ENCODE measurements around the gene MTX1. TPM values are rescaled to one million over a fixed set of nuclear protein-coding genes. Genes with fewer than 3 reads are reported as not detected.
A peak's percentile ranks its signal among the peaks of the same experiment; 100 is the strongest.

MTX1 gene
- total and polyA plus RNA-seq, 9 of the 15 experiments (the other 6 are each of a cell fraction or from before 2014, with no cell fraction given): 29.1 to 98.4 (median 66.9) TPM

- TF ChIP-seq GTF2B (IDR thresholded peaks at IDR 0.05; ENCODE audit: extremely low read depth, insufficient read length) (no peak), POLR2AphosphoS2 (IDR thresholded peaks at IDR 0.05; ENCODE audit: low read length) (no peak), SMAD3 (CRISPR knock-in tag; conservative IDR thresholded peaks at IDR 0.05) (no peak), ADNP (tag; IDR thresholded peaks at IDR 0.05) (no peak), TCF3 (CRISPR knock-in tag; IDR thresholded peaks at IDR 0.05) (peak; percentile 34), SREBF1 (IDR thresholded peaks at IDR 0.05; ENCODE audit: borderline replicate concordance, low read depth, low read length) (no peak), SMARCA5 (IDR thresholded peaks at IDR 0.05) (0 out of 2 replicates have a peak, but pooled peaks have one; percentile 9), SNAPC5 (CRISPR knock-in tag; IDR thresholded peaks at IDR 0.05) (no peak), PHF8 (IDR thresholded peaks at IDR 0.05; ENCODE audit: borderline replicate concordance, low read length) (peak; percentile 63; the same call in 1 of the 2 replicates), PATZ1 (CRISPR knock-in tag; IDR thresholded peaks at IDR 0.05; ENCODE audit: borderline replicate concordance) (no peak), PHTF2 (CRISPR knock-in tag; IDR thresholded peaks at IDR 0.05) (no peak), TEAD4 (IDR thresholded peaks at IDR 0.05; ENCODE audit: low read length) (peak; percentile 9), TEAD4 (CRISPR knock-in tag; IDR thresholded peaks at IDR 0.05; ENCODE audit: borderline replicate concordance) (no peak), ETV1 (tag; conservative IDR thresholded peaks at IDR 0.05; ENCODE audit: low read depth) (no peak), EWSR1 (IDR thresholded peaks at IDR 0.05; ENCODE audit: borderline replicate concordance, low read depth, partially characterized antibody) (no peak), SIRT6 (IDR thresholded peaks at IDR 0.05; ENCODE audit: low read depth, low read length) (no peak), SAFB (IDR thresholded peaks at IDR 0.05; ENCODE audit: borderline replicate concordance, low read depth, low read length) (no peak; the same call in 1 of the 2 replicates), NR1H2 (CRISPR knock-in tag; IDR thresholded peaks at IDR 0.05) (no peak; the same call in 1 of the 2 replicates), OTX1 (CRISPR knock-in tag; IDR thresholded peaks at IDR 0.05) (no peak), SIN3B (IDR thresholded peaks at IDR 0.05; ENCODE audit: low read depth) (no peak; the same call in 1 of the 2 replicates), NFRKB (IDR thresholded peaks at IDR 0.05; ENCODE audit: low read depth) (peak; percentile 93), ZNF23 (CRISPR knock-in tag; IDR thresholded peaks at IDR 0.05) (no peak), CBFA2T3 (IDR thresholded peaks at IDR 0.05) (peak; percentile 23), TAF7 (tag; IDR thresholded peaks at IDR 0.05) (peak; percentile 41), ZNF282 (CRISPR knock-in tag; IDR thresholded peaks at IDR 0.05) (no peak), ZNF586 (CRISPR knock-in tag; conservative IDR thresholded peaks at IDR 0.05) (no peak), NR0B1 (IDR thresholded peaks at IDR 0.05; ENCODE audit: partially characterized antibody) (no peak)
Observed at GRCh38 chr1:155193275-155193990, 15.1 kb upstream of the MTX1 start (continued).

Measured in K562 (cell line).